HCT116 (cell line): ENCODE data around the gene SUPT4H1. TPM values are rescaled to one million over a fixed set of nuclear protein-coding genes. Genes with fewer than 3 reads are reported as not detected.

Experiments used
- ATF3 ChIP-seq: IDR thresholded peaks from 2 replicates; pipeline ENCODE4 v1.6.1; 2012
- CBX3 ChIP-seq: IDR thresholded peaks from 2 replicates; pipeline ENCODE4 v1.6.1; 2012; ENCODE audit warnings: low read depth
- CEBPB ChIP-seq: IDR thresholded peaks from 2 replicates; pipeline ENCODE4 v1.6.1; 2012; ENCODE audit warnings: low read depth
- EGR1 ChIP-seq: IDR thresholded peaks from 2 replicates; pipeline ENCODE4 v1.6.1; 2012; ENCODE audit warnings: low read depth
- ELF1 ChIP-seq: IDR thresholded peaks from 2 replicates; pipeline ENCODE4 v1.6.1; 2012; ENCODE audit warnings: low read depth, borderline replicate concordance
- EZH2 ChIP-seq: fragments of 200-600 bp; sonication (generic); IDR thresholded peaks from 2 replicates; pipeline ENCODE4 v1.6.1; 2017; ENCODE audit warnings: antibody characterized with exemption, mixed run types
- EZH2phosphoT487 ChIP-seq: fragments of 200-600 bp; IDR thresholded peaks from 2 replicates; pipeline ENCODE4 v1.6.1; 2018; ENCODE audit warnings: antibody characterized with exemption, borderline replicate concordance
- FOSL1 ChIP-seq: IDR thresholded peaks from 2 replicates; pipeline ENCODE4 v1.6.1; 2012; ENCODE audit warnings: low read depth
- JUND ChIP-seq: IDR thresholded peaks from 2 replicates; pipeline ENCODE4 v1.6.1; 2012
- POLR2AphosphoS5 ChIP-seq: IDR thresholded peaks from 2 replicates; pipeline ENCODE4 v1.6.1; 2011; ENCODE audit warnings: mild to moderate bottlenecking, low read depth, low read length, moderate library complexity
- RAD21 ChIP-seq: IDR thresholded peaks from 2 replicates; pipeline ENCODE4 v1.6.1; 2012; ENCODE audit warnings: low read depth, mild to moderate bottlenecking
- SIN3A ChIP-seq: IDR thresholded peaks from 2 replicates; pipeline ENCODE4 v1.6.1; 2012; ENCODE audit warnings: low read depth
- SP1 ChIP-seq: IDR thresholded peaks from 2 replicates; pipeline ENCODE4 v1.6.1; 2012; ENCODE audit warnings: low read depth
- TCF7L2 ChIP-seq: IDR thresholded peaks from 2 replicates; pipeline ENCODE4 v1.7.0; 2011; ENCODE audit warnings: borderline replicate concordance, inconsistent platforms; ENCODE audit not compliant: insufficient read depth, insufficient read length; ENCODE audit errors: extremely low read depth
- YY1 ChIP-seq: IDR thresholded peaks from 2 replicates; pipeline ENCODE4 v1.6.1; 2011; ENCODE audit warnings: low read length, low read depth, moderate library complexity, mild to moderate bottlenecking; ENCODE audit not compliant: insufficient replicate concordance; ENCODE audit errors: extremely low read depth
- ZFX ChIP-seq: fragments of 450-650 bp; IDR thresholded peaks from 2 replicates; pipeline ENCODE4 v1.6.1; 2017
- total RNA-seq: library from RNA; stranded (reverse); gene quantifications from one replicate; pipeline ENCODE4 v1.2.1, GENCODE V29; 2021; ENCODE audit not compliant: unreplicated experiment
- TF ChIP-seq, protein P1 (sequence below): IDR thresholded peaks from 2 replicates; pipeline ENCODE4 v1.6.1; 2012

The SUPT4H1 gene
- total RNA-seq, 1 experiment from 2014 or later, result 118 TPM

GRCh38 chr17:58303971-58304749 is 47.8 kb downstream of the SUPT4H1 start (continued):
- TF ChIP-seq TCF7L2, result peak; percentile 83
- no peak for TF ChIP-seq EGR1
- TF ChIP-seq, protein P1, sequence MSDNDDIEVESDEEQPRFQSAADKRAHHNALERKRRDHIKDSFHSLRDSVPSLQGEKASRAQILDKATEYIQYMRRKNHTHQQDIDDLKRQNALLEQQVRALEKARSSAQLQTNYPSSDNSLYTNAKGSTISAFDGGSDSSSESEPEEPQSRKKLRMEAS, result no peak
- no peak for TF ChIP-seq YY1
- TF ChIP-seq ZFX, result peak; percentile 27; the same call in 1 of the 2 replicates
- TF ChIP-seq SIN3A, result no peak
- no peak for TF ChIP-seq EZH2phosphoT487
- no peak for TF ChIP-seq ELF1
- no peak for TF ChIP-seq JUND
- TF ChIP-seq FOSL1, result no peak
- TF ChIP-seq EZH2, result no peak
- no peak for TF ChIP-seq CBX3
- peak; percentile 68 for TF ChIP-seq RAD21
- TF ChIP-seq ATF3, result no peak
- TF ChIP-seq SP1, result no peak
- TF ChIP-seq POLR2AphosphoS5, result no peak
- TF ChIP-seq CEBPB, result no peak
